Chondrocyte (in vitro differentiated cells): ENCODE results near the gene MACROD2. TPM values are rescaled to one million over a fixed set of nuclear protein-coding genes. Genes with fewer than 3 reads are reported as not detected.

Experiments
- DNase-seq: peaks from one replicate; pipeline ENCODE4 v3.0.0; 2021; ENCODE audit warnings: mixed read lengths, low spot score
- H3K27ac Mint-ChIP-seq: one replicate; pipeline ENCODE4 v1.8.0; 2021; ENCODE audit warnings: mild to moderate bottlenecking, moderate library complexity, mixed read lengths; ENCODE audit not compliant: unreplicated experiment
- H3K27me3 Mint-ChIP-seq: 2 replicates; pipeline ENCODE4 v1.8.0; 2021; ENCODE audit warnings: low read depth, mixed read lengths
- H3K36me3 Mint-ChIP-seq: 2 replicates; pipeline ENCODE4 v1.8.0; 2021; ENCODE audit warnings: low read depth, mixed read lengths
- H3K4me1 Mint-ChIP-seq: 2 replicates; pipeline ENCODE4 v1.8.0; 2021; ENCODE audit warnings: low read depth, mild to moderate bottlenecking, mixed read lengths
- H3K4me3 Mint-ChIP-seq: one replicate; pipeline ENCODE4 v1.8.0; 2021; ENCODE audit warnings: mild to moderate bottlenecking, moderate library complexity, mixed read lengths; ENCODE audit not compliant: unreplicated experiment
- H3K9me3 Mint-ChIP-seq: 2 replicates; pipeline ENCODE4 v1.8.0; 2021; ENCODE audit warnings: low read depth, mixed read lengths
- CTCF ChIP-seq: fragments of 200-600 bp; sonication (generic); IDR thresholded peaks from 2 replicates; pipeline ENCODE4 v1.5.0; 2021; ENCODE audit warnings: antibody characterized with exemption, mild to moderate bottlenecking, moderate library complexity
- total RNA-seq: library from RNA; stranded (reverse); gene quantifications from 3 replicates; pipeline ENCODE4 v1.2.1, GENCODE V29; 2021

The MACROD2 gene
- total RNA-seq, 1 donor from 2014 or later, result 3.2 TPM

GRCh38 chr20:16058268-16058667, 2063.0 kb downstream of the MACROD2 start:
- Mint-ChIP-seq H3K4me3 (no peak overlapping the region), H3K9me3 (peaks cover 3% of the 10 kb centered on the region), H3K27me3 (peaks cover 3% of the 10 kb centered on the region), H3K36me3 (no peaks in the 10 kb centered on the region), H3K4me1 (no peaks in the 10 kb centered on the region), H3K27ac (no peak overlapping the region)
- no peak for DNase-seq
- no peak for TF ChIP-seq CTCF

- H3K27ac Mint-ChIP-seq, result no peak overlapping the region
- peaks cover 3% of the 10 kb centered on the region for H3K4me1 Mint-ChIP-seq
- TF ChIP-seq CTCF, result no peak
- H3K9me3 Mint-ChIP-seq, result peaks cover 3% of the 10 kb centered on the region
- no peak overlapping the region for H3K4me3 Mint-ChIP-seq
- peaks cover 3% of the 10 kb centered on the region for H3K27me3 Mint-ChIP-seq
- no peaks in the 10 kb centered on the region for H3K36me3 Mint-ChIP-seq
- DNase-seq, result no peak
Observed at GRCh38 chr20:16059841-16060240, 2064.5 kb downstream of the MACROD2 start.

DNA sequence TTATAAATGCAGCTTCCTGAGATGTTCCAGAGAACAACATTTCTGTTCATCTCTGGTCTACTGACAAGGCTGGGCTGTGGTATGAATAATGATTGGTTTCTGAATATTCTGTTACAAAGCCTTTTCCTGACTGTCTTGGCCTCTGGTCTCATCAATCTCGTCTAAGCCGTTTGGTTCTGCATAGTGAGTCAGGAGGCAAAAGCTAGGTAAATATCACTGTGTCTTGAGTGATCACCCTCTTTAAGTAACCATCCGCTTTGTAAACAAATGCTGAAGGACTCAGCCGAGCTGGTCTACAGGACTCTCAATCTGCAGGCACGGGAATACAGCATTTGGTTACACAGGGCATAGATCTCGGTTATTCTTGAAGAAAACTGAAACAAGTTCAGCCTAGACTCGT, 2066.0 kb downstream of the MACROD2 start:
- no peak for TF ChIP-seq CTCF
- Mint-ChIP-seq H3K4me1 (peaks cover 4% of the 10 kb centered on the region), H3K4me3 (no peak overlapping the region), H3K27me3 (peaks cover 3% of the 10 kb centered on the region), H3K27ac (no peak overlapping the region), H3K9me3 (no peaks in the 10 kb centered on the region), H3K36me3 (no peaks in the 10 kb centered on the region)
- DNase-seq, result no peak

GRCh38 chr20:16062661-16063581, 2067.6 kb downstream of the MACROD2 start:
- H3K4me1 Mint-ChIP-seq, result peaks cover 4% of the 10 kb centered on the region
- H3K27me3 Mint-ChIP-seq, result peaks cover 3% of the 10 kb centered on the region
- TF ChIP-seq CTCF, result no peak
- H3K4me3 Mint-ChIP-seq, result no peak overlapping the region
- H3K9me3 Mint-ChIP-seq, result peaks cover 9% of the 10 kb centered on the region
- no peak for DNase-seq
- no peaks in the 10 kb centered on the region for H3K36me3 Mint-ChIP-seq
- H3K27ac Mint-ChIP-seq, result no peak overlapping the region

GRCh38 chr20:16063881-16064280, 2068.6 kb downstream of the MACROD2 start:
- TF ChIP-seq CTCF, result no peak
- Mint-ChIP-seq H3K9me3 (peaks cover 9% of the 10 kb centered on the region), H3K4me3 (no peak overlapping the region), H3K4me1 (peaks cover 4% of the 10 kb centered on the region), H3K36me3 (no peaks in the 10 kb centered on the region), H3K27ac (no peak overlapping the region), H3K27me3 (peaks cover 3% of the 10 kb centered on the region)
- DNase-seq, result no peak
